RWPE1 (cell line): ENCODE measurements around the gene SNAPC4.
A peak's percentile ranks its signal among the peaks of the same experiment; 100 is the strongest.

Experiments
- CTCF ChIA-PET: fragments of 350-600 bp; sonication (Branson Sonifier 250); formaldehyde crosslinking; extraction: SDS; loops from one replicate; lab custom pipeline; 2021; lab: Yijun Ruan, JAX
- POLR2A ChIA-PET: fragments of 400-600 bp; formaldehyde crosslinking; extraction: SDS; loops from one replicate; lab custom pipeline; 2020; ENCODE audit warnings: antibody characterized with exemption; ENCODE audit not compliant: low non-redundant PET; lab: Yijun Ruan, JAX
- DNase-seq: peaks from one replicate; pipeline ENCODE4 v3.0.0; 2012; ENCODE audit warnings: low spot score
- H3K27ac ChIP-seq: fragments of 450-650 bp; 2 replicates; pipeline ENCODE4 v1.5.1; 2017
- TF ChIP-seq, protein P1 (sequence below): fragments of 450-650 bp; conservative IDR thresholded peaks from 2 replicates; pipeline ENCODE4 v1.5.1; 2017; ENCODE audit warnings: low read depth, mild to moderate bottlenecking

SNAPC4 gene

DNA sequence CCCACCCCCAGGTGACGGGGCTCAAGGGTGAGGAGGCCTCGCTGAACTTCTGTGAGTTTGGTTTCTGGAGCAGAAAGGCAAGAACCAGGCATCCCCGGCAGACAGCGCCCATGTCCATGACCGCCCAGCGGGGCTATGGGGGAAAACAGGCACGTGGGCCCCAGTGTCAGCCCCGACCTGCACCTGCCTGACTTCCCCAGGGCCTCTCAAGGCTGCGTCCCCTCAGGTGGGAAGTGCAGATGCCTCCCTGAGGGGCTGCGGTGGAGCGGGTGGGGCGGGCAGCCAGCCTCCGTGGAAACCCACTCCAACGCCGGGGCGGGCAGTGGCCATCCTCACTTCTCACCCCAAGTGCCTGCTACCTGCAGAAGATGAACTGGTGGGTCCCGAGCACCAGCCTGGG is 19.6 kb downstream of the SNAPC4 start:
- POLR2A ChIA-PET = no interaction called here
- CTCF ChIA-PET = interaction anchor here (0.9 to 1.4 kb wide), 3 partner anchors 8 to 67 kb away, joined by 3 to 4 read pairs (median 4); no protein-coding TSS in a partner anchor
- no peak for DNase-seq
- H3K27ac ChIP-seq = peak overlapping the region; percentile 21
- TF ChIP-seq, protein P1, sequence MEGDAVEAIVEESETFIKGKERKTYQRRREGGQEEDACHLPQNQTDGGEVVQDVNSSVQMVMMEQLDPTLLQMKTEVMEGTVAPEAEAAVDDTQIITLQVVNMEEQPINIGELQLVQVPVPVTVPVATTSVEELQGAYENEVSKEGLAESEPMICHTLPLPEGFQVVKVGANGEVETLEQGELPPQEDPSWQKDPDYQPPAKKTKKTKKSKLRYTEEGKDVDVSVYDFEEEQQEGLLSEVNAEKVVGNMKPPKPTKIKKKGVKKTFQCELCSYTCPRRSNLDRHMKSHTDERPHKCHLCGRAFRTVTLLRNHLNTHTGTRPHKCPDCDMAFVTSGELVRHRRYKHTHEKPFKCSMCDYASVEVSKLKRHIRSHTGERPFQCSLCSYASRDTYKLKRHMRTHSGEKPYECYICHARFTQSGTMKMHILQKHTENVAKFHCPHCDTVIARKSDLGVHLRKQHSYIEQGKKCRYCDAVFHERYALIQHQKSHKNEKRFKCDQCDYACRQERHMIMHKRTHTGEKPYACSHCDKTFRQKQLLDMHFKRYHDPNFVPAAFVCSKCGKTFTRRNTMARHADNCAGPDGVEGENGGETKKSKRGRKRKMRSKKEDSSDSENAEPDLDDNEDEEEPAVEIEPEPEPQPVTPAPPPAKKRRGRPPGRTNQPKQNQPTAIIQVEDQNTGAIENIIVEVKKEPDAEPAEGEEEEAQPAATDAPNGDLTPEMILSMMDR = no peak

DNA sequence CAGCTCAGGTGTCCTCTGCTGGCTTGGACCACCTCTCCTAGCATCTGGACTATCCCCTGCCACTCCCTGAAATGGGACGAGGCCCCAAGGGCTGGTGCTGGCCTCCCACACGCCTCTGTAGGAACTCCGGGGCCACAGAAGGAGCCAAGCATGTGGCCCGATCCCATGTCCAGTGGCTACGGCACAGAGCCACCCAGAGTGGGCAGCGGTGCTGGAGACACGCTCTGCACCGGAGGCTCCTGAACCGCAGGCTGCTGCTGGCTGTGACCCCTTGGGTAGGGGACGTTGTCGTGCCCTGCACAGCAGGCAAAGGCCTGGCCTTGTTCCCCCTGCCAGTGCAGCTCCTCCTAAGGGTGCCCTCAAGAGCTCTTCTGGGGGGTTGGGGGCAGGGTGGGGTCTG is 20.1 kb downstream of the SNAPC4 start:
- DNase-seq = no peak
- POLR2A ChIA-PET = no interaction called here
- CTCF ChIA-PET = interaction anchor here (0.7 kb wide), 1 partner anchor 63 kb away, joined by 5 read pairs; no protein-coding TSS in a partner anchor
- H3K27ac ChIP-seq = peak overlapping the region; percentile 2; the same call in 1 of the 2 replicates
- TF ChIP-seq, protein P1 = no peak

DNA sequence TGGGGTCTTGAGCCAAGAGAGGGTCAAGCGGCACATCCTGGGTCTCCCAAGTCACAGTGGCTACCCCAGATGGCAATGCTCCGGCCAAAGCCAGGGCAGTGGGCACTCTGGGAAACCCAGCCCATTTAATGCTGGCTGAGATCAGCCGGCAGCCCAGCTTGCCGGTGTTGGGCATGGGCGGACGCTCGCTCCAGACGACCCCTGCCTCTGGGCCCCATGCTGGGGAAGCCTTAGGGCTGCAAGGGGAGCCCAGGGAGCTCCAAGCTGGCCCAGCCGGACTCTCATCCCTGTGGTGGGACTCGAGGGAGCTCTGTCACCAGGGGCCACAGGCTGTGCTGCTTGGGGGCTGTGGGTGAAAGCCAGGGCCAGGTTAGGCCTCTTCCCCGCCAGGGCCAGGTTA is 20.6 kb downstream of the SNAPC4 start:
- ChIA-PET CTCF (interaction anchor here (0.7 kb wide), 1 partner anchor 64 kb away, joined by 5 read pairs; no protein-coding TSS in a partner anchor), POLR2A (no interaction called here)
- H3K27ac ChIP-seq = peak overlapping the region; percentile 2; the same call in 1 of the 2 replicates
- DNase-seq = no peak
- TF ChIP-seq, protein P1 = no peak

DNA sequence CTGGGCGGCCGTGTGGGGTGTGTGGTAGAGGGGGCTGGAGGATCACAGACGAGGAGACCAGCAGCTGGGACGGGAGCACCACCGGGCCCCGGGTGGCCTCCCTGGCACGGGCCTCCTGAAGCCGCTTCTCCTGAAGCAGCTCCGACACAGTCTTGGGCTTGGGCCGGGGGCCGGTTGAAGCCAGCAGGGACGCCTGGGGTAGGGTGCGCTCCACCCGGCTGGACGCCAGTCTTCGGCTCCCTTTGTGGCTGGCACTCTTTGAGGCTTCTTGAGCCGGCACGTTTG is 21.0 kb downstream of the SNAPC4 start:
- ChIA-PET POLR2A (no interaction called here), CTCF (no interaction called here)
- H3K27ac ChIP-seq = no peak overlapping the region
- DNase-seq = no peak
- TF ChIP-seq, protein P1 = no peak

DNA sequence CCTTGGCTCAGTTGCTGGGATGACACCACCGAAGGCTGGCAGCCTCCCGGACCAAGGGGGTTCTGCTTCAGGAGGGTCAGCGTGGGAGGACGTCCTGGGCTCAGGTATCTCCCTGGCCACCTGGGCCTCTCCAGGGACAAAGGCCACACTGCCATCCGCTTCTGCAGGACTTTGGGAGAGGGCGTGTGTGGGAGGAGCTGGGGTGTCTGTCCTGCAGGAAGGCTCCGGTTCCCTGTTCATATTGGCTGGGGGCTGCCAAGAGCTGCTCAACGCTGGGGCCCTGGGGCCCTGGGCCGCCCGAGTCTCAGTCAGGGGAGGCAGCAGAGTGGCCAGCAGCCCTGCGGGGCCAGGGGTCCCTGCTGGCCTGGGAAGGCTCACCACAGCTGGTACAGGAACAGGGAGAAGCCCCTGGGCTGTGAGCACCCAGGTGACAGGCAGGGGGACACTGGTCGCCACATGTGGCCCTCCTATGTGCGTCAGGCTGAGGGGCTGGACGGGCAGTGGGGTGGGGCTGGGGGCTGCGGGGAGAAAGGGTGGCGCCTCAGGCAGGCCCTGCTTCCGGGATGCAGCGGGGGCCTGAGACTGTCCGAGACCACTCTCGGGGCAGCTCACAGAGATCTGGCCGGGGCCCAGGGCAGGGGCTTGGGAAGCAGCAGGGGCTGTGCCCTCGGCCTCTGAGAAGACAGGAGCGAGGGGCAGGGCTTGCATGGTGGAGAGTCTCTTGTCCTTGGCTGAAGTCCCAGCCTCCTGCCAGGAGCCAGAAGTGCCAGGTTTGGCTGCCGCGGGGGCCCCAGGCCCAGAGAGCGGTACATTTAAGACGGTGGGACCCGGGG is 21.6 kb downstream of the SNAPC4 start:
- TF ChIP-seq, protein P1 = no peak
- no peak for DNase-seq
- POLR2A ChIA-PET = no interaction called here
- no peak overlapping the region for H3K27ac ChIP-seq
- CTCF ChIA-PET = no interaction called here

DNA sequence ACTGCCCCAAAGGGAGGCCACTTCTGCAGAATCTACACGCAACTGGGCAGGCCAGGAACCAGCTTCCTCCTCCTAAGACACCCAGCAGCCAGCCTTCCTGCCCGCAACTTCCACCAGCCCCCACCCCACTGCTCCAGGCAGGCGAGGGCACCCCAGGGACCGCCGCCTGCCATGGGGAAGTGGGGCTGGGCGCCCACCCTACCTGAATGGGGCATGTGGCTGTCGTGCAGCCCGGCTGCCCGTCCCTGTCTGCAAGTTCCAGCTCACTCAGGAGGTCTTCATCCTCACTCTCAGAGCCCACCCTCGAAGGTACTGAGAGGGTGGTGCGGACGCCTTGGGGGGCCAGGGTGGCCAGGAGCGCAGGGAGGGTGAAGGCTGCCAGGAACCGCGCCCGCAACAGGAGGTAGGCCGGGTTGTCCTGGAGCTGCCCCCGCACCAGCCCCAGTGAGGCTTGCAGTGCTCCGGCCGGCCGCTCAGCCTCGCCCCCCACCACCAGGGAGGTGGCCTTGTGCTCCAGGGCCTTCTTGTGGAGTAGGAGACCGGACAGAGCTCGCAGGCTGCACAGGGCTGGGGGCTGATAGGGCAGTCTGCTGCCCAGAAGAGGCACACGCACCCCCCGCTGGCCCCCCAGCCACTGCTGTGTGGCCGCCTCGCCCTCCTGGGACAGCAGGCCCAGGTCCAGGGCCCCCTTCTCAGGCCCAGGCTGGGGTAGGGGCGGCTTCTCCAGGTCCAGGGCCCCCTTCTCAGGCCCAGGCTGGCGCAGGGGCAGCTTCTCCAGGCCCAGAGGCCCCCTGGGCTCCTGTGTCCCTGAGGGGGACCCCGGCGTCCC is 22.4 kb downstream of the SNAPC4 start:
- H3K27ac ChIP-seq = peak overlapping the region; percentile 42
- TF ChIP-seq, protein P1 = no peak
- POLR2A ChIA-PET = no interaction called here
- DNase-seq = no peak
- CTCF ChIA-PET = interaction anchor here (0.6 to 1.2 kb wide), 5 partner anchors 12 to 655 kb away, joined by 3 to 12 read pairs (median 3); partner anchors contain the start of gene DNLZ
